OCI-LY7 (cell line): ENCODE measurements around the gene PML.

Source experiments
- CTCF ChIP-seq: fragments of 200-600 bp; sonication (generic); conservative IDR thresholded peaks from 2 replicates; pipeline ENCODE4 v1.5.1; 2014; ENCODE audit warnings: mild to moderate bottlenecking, antibody characterized with exemption, low read length, moderate library complexity, mixed read lengths
- EZH2phosphoT487 ChIP-seq: fragments of 200-600 bp; sonication (generic); IDR thresholded peaks from 2 replicates; pipeline ENCODE4 v1.6.1; 2018; ENCODE audit warnings: low read depth, borderline replicate concordance, mild to moderate bottlenecking, mixed run types, antibody characterized with exemption, low read length, moderate library complexity, mixed read lengths

GRCh38 chr15:74013374-74013894, 18.9 kb downstream of the PML start:
- TF ChIP-seq CTCF (no peak), EZH2phosphoT487 (no peak)
